Hepatocyte (in vitro differentiated cells): ENCODE data around the gene ABCB8. TPM values are rescaled to one million over a fixed set of nuclear protein-coding genes. Genes with fewer than 3 reads are reported as not detected.

Experiments
- DNase-seq: peaks from one replicate; pipeline ENCODE4 v3.0.0-alpha.2; 2016; ENCODE audit warnings: low spot score
- H2AFZ ChIP-seq: fragments of 200-600 bp; sonication (generic); 2 replicates; pipeline ENCODE4 v1.6.0; 2016; ENCODE audit warnings: antibody characterized with exemption, mild to moderate bottlenecking
- H3K27ac ChIP-seq: fragments of 200-600 bp; sonication (generic); 2 replicates; pipeline ENCODE4 v1.5.1; 2016; ENCODE audit warnings: mild to moderate bottlenecking
- H3K27me3 ChIP-seq: fragments of 200-600 bp; sonication (generic); 2 replicates; pipeline ENCODE4 v1.6.1; 2016
- H3K36me3 ChIP-seq: fragments of 200-600 bp; sonication (generic); replicated peaks from 2 replicates; pipeline ENCODE4 v1.5.1; 2016; ENCODE audit warnings: low read depth; ENCODE audit not compliant: insufficient read depth
- H3K4me1 ChIP-seq: fragments of 200-600 bp; sonication (generic); 2 replicates; pipeline ENCODE4 v1.5.1; 2016; ENCODE audit warnings: mild to moderate bottlenecking, moderate library complexity; ENCODE audit not compliant: insufficient read depth
- H3K4me2 ChIP-seq: fragments of 200-600 bp; sonication (generic); 2 replicates; pipeline ENCODE4 v1.6.0; 2016
- H3K4me3 ChIP-seq: fragments of 200-600 bp; sonication (generic); 2 replicates; pipeline ENCODE4 v1.5.1; 2016; ENCODE audit warnings: mild to moderate bottlenecking
- H3K79me2 ChIP-seq: fragments of 200-600 bp; sonication (generic); 2 replicates; pipeline ENCODE4 v1.6.0; 2017; ENCODE audit warnings: mild to moderate bottlenecking
- H3K9me2 ChIP-seq: fragments of 200-600 bp; sonication (generic); replicated peaks from 2 replicates; pipeline ENCODE4 v1.6.0; 2017; ENCODE audit warnings: mild to moderate bottlenecking; ENCODE audit not compliant: insufficient read depth
- H3K9me3 ChIP-seq: fragments of 200-600 bp; sonication (generic); 2 replicates; pipeline ENCODE4 v1.5.1; 2016; ENCODE audit warnings: low read depth, mild to moderate bottlenecking
- H4K20me1 ChIP-seq: fragments of 200-600 bp; sonication (generic); 2 replicates; pipeline ENCODE4 v1.6.0; 2016; ENCODE audit warnings: mild to moderate bottlenecking; ENCODE audit not compliant: insufficient read depth, poor library complexity, severe bottlenecking
- EZH2 ChIP-seq: fragments of 200-600 bp; sonication (generic); IDR thresholded peaks from 2 replicates; pipeline ENCODE4 v1.6.1; 2016; ENCODE audit warnings: antibody characterized with exemption, mild to moderate bottlenecking, borderline replicate concordance
- EZH2phosphoT487 ChIP-seq: fragments of 200-600 bp; sonication (generic); IDR thresholded peaks from one replicate; pipeline ENCODE4 v1.6.1; 2018; ENCODE audit warnings: antibody characterized with exemption, mild to moderate bottlenecking, low read depth, moderate library complexity; ENCODE audit not compliant: unreplicated experiment, severe bottlenecking
- WGBS: methylation state at CpG from one replicate; pipeline ENCODE4 v1.1.6; 2016; ENCODE audit warnings: low lambda C conversion rate; ENCODE audit errors: missing lambda C conversion rate; 5-methylcytosine and 5-hydroxymethylcytosine counted together
- polyA plus RNA-seq: library from polyadenylated mRNA; unstranded; fragments of >200 nt; fragmentation: Nextera tagmentation; extraction: Ambion mirVana; gene quantifications from 2 replicates; pipeline ENCODE4 v1.2.1, GENCODE V29; 2016
- total RNA-seq: library from RNA; depleted of rRNA; stranded (reverse); fragments of >200 nt; gene quantifications from 2 replicates; pipeline ENCODE4 v1.2.3, GENCODE V29; 2014
- TF ChIP-seq, protein P1 (sequence below): fragments of 200-600 bp; sonication (generic); IDR thresholded peaks from 2 replicates; pipeline ENCODE4 v1.5.1; 2016; ENCODE audit warnings: antibody characterized with exemption, mild to moderate bottlenecking; ENCODE audit not compliant: poor library complexity

Gene ABCB8
- total and polyA plus RNA-seq, 2 experiments from 2014 or later, result 24.4 to 32.6 TPM

GRCh38 chr7:151063212-151063561, 34.9 kb downstream of the ABCB8 start:
- Histone ChIP-seq H3K4me2 (peak overlapping the region; percentile 83), H3K27ac (peak overlapping the region; percentile 96), H3K9me3 (no peaks in the 10 kb centered on the region), H3K4me1 (peaks cover 39% of the 10 kb centered on the region), H3K79me2 (peaks cover 47% of the 10 kb centered on the region), H3K27me3 (no peaks in the 10 kb centered on the region), H3K36me3 (no peaks in the 10 kb centered on the region), H4K20me1 (peaks cover 27% of the 10 kb centered on the region), H3K4me3 (no peak overlapping the region), H2AFZ (no peak overlapping the region), H3K9me2 (no peaks in the 10 kb centered on the region)
- TF ChIP-seq, protein P1, sequence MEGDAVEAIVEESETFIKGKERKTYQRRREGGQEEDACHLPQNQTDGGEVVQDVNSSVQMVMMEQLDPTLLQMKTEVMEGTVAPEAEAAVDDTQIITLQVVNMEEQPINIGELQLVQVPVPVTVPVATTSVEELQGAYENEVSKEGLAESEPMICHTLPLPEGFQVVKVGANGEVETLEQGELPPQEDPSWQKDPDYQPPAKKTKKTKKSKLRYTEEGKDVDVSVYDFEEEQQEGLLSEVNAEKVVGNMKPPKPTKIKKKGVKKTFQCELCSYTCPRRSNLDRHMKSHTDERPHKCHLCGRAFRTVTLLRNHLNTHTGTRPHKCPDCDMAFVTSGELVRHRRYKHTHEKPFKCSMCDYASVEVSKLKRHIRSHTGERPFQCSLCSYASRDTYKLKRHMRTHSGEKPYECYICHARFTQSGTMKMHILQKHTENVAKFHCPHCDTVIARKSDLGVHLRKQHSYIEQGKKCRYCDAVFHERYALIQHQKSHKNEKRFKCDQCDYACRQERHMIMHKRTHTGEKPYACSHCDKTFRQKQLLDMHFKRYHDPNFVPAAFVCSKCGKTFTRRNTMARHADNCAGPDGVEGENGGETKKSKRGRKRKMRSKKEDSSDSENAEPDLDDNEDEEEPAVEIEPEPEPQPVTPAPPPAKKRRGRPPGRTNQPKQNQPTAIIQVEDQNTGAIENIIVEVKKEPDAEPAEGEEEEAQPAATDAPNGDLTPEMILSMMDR, result no peak
- no peak for TF ChIP-seq EZH2phosphoT487
- no peak for TF ChIP-seq EZH2
- WGBS, result 17% methylated on average over 6 of the region's 11 CpGs
- peak; percentile 72 for DNase-seq

- H3K27ac ChIP-seq, result no peak overlapping the region
- no peaks in the 10 kb centered on the region for H3K36me3 ChIP-seq
- TF ChIP-seq EZH2phosphoT487, result no peak
- TF ChIP-seq EZH2, result no peak
- H3K27me3 ChIP-seq, result no peaks in the 10 kb centered on the region
- no peaks in the 10 kb centered on the region for H3K9me3 ChIP-seq
- 95% methylated on average over 13 of the region's 18 CpGs for WGBS
- H3K79me2 ChIP-seq, result peaks cover 50% of the 10 kb centered on the region
- no peaks in the 10 kb centered on the region for H3K9me2 ChIP-seq
- no peak for DNase-seq
- H3K4me1 ChIP-seq, result peaks cover 28% of the 10 kb centered on the region
- H3K4me2 ChIP-seq, result no peak overlapping the region
- H3K4me3 ChIP-seq, result no peak overlapping the region
- H4K20me1 ChIP-seq, result peaks cover 29% of the 10 kb centered on the region
- no peak overlapping the region for H2AFZ ChIP-seq
Measured at GRCh38 chr7:151064454-151064853, 36.2 kb downstream of the ABCB8 start.

DNA sequence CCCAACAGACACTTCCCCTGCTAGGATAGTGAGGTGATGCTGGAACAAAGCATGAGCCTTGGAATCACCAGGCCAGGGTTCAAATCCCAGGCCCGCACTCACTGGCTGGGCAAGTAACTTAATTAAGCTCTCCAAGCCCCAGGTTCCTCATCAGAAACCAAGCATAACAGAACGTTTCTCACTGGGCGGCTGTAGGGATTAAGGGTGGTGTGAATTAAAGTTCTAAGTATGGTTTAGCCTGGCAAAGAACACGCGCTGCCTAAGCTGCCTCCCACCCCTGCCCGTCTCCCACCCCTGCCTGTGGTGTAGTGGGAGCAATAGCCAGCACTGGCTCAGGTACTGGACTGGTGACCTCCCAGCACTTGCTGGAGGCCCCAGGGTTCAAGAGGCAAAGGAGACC, 36.7 kb downstream of the ABCB8 start:
- Histone ChIP-seq H3K36me3 (no peaks in the 10 kb centered on the region), H2AFZ (no peak overlapping the region), H3K4me1 (peaks cover 28% of the 10 kb centered on the region), H3K9me3 (no peaks in the 10 kb centered on the region), H3K4me3 (no peak overlapping the region), H3K9me2 (no peaks in the 10 kb centered on the region), H3K4me2 (no peak overlapping the region), H3K79me2 (peaks cover 46% of the 10 kb centered on the region), H4K20me1 (peaks cover 29% of the 10 kb centered on the region), H3K27me3 (no peaks in the 10 kb centered on the region), H3K27ac (no peak overlapping the region)
- 96% methylated on average over 6 of the region's 6 CpGs for WGBS
- DNase-seq, result no peak
- TF ChIP-seq, protein P1, result no peak
- TF ChIP-seq EZH2 (no peak), EZH2phosphoT487 (no peak)

- H2AFZ ChIP-seq, result no peak overlapping the region
- TF ChIP-seq, protein P1, result no peak
- TF ChIP-seq EZH2, result no peak
- no peak for TF ChIP-seq EZH2phosphoT487
- 93% methylated on average over 14 of the region's 14 CpGs for WGBS
- no peaks in the 10 kb centered on the region for H3K27me3 ChIP-seq
- peaks cover 28% of the 10 kb centered on the region for H3K4me1 ChIP-seq
- no peak overlapping the region for H3K4me3 ChIP-seq
- H3K36me3 ChIP-seq, result no peaks in the 10 kb centered on the region
- peaks cover 41% of the 10 kb centered on the region for H3K79me2 ChIP-seq
- peaks cover 29% of the 10 kb centered on the region for H4K20me1 ChIP-seq
- H3K9me3 ChIP-seq, result no peaks in the 10 kb centered on the region
- DNase-seq, result no peak
- H3K27ac ChIP-seq, result no peak overlapping the region
- no peaks in the 10 kb centered on the region for H3K9me2 ChIP-seq
- H3K4me2 ChIP-seq, result no peak overlapping the region
Measured at GRCh38 chr7:151065516-151065915, 37.3 kb downstream of the ABCB8 start.
